ENCODE data around the gene PITRM1.

DNA sequence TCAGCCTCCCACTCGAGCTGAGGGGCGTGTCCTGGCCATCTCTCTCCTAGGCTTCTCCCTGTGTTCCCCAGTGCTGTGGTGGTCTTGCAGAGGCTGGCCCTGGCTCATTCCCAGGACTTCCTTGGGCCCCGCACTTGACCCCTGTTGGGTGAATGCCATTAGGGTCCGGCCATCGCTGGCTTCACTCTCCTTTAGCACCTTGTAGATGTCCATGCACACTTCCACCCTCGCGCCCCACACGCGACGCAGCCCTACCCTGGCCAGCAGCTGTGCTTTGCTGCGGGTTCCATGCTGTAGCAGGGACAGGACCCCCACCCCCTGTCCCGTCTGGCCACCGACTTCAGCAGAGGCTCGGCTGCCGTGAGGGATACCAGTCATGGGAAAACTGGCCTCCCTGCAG is 46.3 kb downstream of the PITRM1 start:
- TF ChIP-seq BCL3 (IDR thresholded peaks at IDR 0.05) (no peak), RCOR1 (IDR thresholded peaks at IDR 0.05; ENCODE audit: low read depth, low read length) (no peak), HOXB13 (CRISPR knock-in tag; IDR thresholded peaks at IDR 0.05; ENCODE audit: low read depth) (no peak), EHMT2 (IDR thresholded peaks at IDR 0.05; ENCODE audit: low read depth) (no peak), NPAS2 (CRISPR knock-in tag; IDR thresholded peaks at IDR 0.05; ENCODE audit: borderline replicate concordance) (no peak), POLR2A (IDR thresholded peaks at IDR 0.05; ENCODE audit: low read length) (no peak), MAZ (IDR thresholded peaks at IDR 0.05; ENCODE audit: borderline replicate concordance, low read depth, low read length) (no peak), RAD21 (conservative IDR thresholded peaks at IDR 0.05 in 1 of 2, IDR thresholded peaks at IDR 0.05 in 1 of 2) (no peak)
- TF ChIP-seq, protein P1, sequence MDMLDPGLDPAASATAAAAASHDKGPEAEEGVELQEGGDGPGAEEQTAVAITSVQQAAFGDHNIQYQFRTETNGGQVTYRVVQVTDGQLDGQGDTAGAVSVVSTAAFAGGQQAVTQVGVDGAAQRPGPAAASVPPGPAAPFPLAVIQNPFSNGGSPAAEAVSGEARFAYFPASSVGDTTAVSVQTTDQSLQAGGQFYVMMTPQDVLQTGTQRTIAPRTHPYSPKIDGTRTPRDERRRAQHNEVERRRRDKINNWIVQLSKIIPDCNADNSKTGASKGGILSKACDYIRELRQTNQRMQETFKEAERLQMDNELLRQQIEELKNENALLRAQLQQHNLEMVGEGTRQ (IDR thresholded peaks at IDR 0.05), result no peak
- TF ChIP-seq, protein P2, sequence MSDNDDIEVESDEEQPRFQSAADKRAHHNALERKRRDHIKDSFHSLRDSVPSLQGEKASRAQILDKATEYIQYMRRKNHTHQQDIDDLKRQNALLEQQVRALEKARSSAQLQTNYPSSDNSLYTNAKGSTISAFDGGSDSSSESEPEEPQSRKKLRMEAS (IDR thresholded peaks at IDR 0.05), result no peak
- TF ChIP-seq, protein P3, sequence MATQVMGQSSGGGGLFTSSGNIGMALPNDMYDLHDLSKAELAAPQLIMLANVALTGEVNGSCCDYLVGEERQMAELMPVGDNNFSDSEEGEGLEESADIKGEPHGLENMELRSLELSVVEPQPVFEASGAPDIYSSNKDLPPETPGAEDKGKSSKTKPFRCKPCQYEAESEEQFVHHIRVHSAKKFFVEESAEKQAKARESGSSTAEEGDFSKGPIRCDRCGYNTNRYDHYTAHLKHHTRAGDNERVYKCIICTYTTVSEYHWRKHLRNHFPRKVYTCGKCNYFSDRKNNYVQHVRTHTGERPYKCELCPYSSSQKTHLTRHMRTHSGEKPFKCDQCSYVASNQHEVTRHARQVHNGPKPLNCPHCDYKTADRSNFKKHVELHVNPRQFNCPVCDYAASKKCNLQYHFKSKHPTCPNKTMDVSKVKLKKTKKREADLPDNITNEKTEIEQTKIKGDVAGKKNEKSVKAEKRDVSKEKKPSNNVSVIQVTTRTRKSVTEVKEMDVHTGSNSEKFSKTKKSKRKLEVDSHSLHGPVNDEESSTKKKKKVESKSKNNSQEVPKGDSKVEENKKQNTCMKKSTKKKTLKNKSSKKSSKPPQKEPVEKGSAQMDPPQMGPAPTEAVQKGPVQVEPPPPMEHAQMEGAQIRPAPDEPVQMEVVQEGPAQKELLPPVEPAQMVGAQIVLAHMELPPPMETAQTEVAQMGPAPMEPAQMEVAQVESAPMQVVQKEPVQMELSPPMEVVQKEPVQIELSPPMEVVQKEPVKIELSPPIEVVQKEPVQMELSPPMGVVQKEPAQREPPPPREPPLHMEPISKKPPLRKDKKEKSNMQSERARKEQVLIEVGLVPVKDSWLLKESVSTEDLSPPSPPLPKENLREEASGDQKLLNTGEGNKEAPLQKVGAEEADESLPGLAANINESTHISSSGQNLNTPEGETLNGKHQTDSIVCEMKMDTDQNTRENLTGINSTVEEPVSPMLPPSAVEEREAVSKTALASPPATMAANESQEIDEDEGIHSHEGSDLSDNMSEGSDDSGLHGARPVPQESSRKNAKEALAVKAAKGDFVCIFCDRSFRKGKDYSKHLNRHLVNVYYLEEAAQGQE (IDR thresholded peaks at IDR 0.05), result no peak
- TF ChIP-seq, protein P4, sequence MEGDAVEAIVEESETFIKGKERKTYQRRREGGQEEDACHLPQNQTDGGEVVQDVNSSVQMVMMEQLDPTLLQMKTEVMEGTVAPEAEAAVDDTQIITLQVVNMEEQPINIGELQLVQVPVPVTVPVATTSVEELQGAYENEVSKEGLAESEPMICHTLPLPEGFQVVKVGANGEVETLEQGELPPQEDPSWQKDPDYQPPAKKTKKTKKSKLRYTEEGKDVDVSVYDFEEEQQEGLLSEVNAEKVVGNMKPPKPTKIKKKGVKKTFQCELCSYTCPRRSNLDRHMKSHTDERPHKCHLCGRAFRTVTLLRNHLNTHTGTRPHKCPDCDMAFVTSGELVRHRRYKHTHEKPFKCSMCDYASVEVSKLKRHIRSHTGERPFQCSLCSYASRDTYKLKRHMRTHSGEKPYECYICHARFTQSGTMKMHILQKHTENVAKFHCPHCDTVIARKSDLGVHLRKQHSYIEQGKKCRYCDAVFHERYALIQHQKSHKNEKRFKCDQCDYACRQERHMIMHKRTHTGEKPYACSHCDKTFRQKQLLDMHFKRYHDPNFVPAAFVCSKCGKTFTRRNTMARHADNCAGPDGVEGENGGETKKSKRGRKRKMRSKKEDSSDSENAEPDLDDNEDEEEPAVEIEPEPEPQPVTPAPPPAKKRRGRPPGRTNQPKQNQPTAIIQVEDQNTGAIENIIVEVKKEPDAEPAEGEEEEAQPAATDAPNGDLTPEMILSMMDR (IDR thresholded peaks at IDR 0.05), result no peak
